Skin of body (tissue), 2 donors: Measurements from ENCODE around the gene DNAH9. TPM values are rescaled to one million over a fixed set of nuclear protein-coding genes. Genes with fewer than 3 reads are reported as not detected.

Source experiments
- DNase-seq: peaks from one replicate; lab custom pipeline; 2025; lab: John Stamatoyannopoulos, UW
- total RNA-seq: library from RNA; depleted of rRNA; stranded (reverse); fragments of >200 nt; gene quantifications from one replicate; pipeline ENCODE4 v1.2.3, GENCODE V29; 2014

The DNAH9 gene
- total RNA-seq, 1 donor from 2014 or later = 2.7 TPM

GRCh38 chr17:11644265-11645212, 46.3 kb downstream of the DNAH9 start:
- DNase-seq = peak; percentile 80

- no peak for DNase-seq
Observed at GRCh38 chr17:11645426-11645825, 47.2 kb downstream of the DNAH9 start.

GRCh38 chr17:11651089-11651488, 52.8 kb downstream of the DNAH9 start:
- no peak for DNase-seq

GRCh38 chr17:11668618-11669017, 70.3 kb downstream of the DNAH9 start:
- DNase-seq = no peak

DNA sequence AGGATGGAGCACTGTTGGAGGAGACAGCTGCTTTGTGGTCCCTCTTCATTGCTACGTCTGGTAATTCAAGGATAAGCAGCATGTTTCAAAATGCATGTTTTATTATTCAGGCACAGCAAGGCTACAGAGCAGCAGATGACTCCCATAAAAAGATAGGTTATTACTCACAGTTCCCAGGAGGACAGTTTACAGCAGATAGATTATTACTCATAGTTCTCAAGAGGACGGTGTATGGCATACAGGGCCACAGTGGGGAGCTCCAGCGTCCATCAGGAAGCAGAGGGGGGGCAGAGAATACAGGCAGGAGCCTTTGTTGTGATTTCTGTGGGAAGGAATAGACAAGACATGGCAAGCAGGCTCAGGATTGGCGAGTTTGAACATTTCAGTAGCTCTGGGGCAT, 72.9 kb downstream of the DNAH9 start:
- DNase-seq = no peak

- DNase-seq = peak; percentile 5
Observed at GRCh38 chr17:11682646-11683045, 84.4 kb downstream of the DNAH9 start.

DNA sequence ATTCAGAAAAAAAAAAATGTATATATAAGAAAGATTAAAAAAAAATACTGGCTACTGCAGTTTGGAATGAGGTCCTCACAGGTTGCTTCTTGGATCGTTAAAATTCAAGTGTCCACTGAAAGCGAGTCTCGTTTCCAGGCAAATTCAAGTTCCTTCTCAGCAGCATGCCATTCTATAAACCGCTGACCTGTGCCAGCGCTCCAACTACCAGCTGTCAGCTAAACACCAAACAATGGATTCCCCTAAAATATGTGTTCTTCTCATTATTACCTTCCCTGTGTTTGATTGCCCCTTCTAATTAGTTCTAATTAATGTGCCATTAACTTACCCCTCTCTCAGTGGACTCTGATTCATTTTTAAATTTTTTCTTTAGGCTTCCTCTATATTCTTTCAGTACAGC, 92.4 kb downstream of the DNAH9 start:
- DNase-seq = no peak

GRCh38 chr17:11692688-11693087, 94.4 kb downstream of the DNAH9 start:
- DNase-seq = no peak

DNA sequence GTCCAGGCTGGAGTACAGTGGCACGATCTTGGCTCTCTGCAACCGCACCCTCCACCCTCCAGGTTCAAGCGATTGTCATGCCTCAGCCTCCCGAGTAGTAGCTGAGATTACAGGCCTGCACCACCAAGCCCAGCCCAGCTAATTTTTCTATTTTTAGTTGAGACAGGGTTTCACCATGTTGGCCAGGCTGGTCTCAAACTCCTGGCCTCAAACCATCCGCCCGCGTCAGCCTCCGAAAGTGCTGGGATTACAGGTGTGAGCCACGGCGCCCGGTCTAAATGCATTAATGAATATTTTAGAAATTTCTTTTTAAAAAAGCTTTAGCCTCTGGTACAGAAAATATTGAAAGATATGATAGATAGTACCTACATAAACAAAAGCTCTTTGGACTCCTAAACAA, 95.0 kb downstream of the DNAH9 start:
- DNase-seq = no peak

DNA sequence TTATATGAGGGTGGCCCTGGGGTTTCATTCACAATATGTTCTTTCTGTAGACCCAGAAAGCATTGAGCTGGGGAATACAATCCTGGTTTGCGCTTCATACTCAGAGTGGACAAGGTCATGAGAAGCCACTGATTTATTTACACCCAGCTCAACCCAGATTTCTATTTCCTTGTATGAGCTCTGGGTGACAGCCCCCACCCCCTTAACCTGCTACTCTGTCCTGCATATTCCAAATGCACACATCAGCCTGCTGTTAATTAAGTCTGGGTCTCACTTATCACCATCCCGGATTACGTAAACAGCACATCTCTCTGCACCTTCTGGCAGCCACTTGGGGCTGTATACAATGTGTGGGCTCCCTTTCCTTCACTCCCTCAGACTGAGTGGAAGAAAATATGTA, 102.4 kb downstream of the DNAH9 start:
- no peak for DNase-seq

GRCh38 chr17:11701911-11702310, 103.6 kb downstream of the DNAH9 start:
- DNase-seq = no peak

GRCh38 chr17:11704041-11704440, 105.8 kb downstream of the DNAH9 start:
- no peak for DNase-seq

GRCh38 chr17:11705111-11705510, 106.8 kb downstream of the DNAH9 start:
- peak; percentile 21 for DNase-seq

- no peak for DNase-seq
Observed at GRCh38 chr17:11707586-11707985, 109.3 kb downstream of the DNAH9 start.

DNA sequence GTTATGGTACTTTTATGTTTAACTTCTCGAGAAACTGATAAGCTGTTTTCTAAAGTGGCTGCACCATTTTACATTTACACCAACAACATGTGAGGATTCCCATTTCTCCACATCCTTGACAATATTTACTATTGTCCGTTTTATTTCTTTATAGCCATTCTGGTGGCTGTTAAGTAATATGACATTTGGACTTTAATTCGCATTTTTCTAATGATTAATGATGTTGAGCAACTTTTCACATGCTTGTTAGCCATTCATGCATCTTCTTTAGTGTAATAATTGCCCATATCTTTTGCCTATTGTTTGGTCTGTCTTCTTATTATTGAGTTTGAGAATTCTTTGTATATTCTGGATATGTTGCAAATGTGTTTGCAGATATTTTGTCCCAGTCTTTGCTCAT, 114.2 kb downstream of the DNAH9 start:
- DNase-seq = no peak

GRCh38 chr17:11719203-11719602, 120.9 kb downstream of the DNAH9 start:
- DNase-seq = no peak

- no peak for DNase-seq
Observed at GRCh38 chr17:11719856-11720255, 121.6 kb downstream of the DNAH9 start.

- DNase-seq = no peak
Observed at GRCh38 chr17:11720816-11721215, 122.5 kb downstream of the DNAH9 start.

- no peak for DNase-seq
Observed at GRCh38 chr17:11730747-11731146, 132.5 kb downstream of the DNAH9 start.

- DNase-seq = no peak
Observed at GRCh38 chr17:11736613-11737312, 138.5 kb downstream of the DNAH9 start.

GRCh38 chr17:11737313-11737679, 139.0 kb downstream of the DNAH9 start:
- DNase-seq = no peak

DNA sequence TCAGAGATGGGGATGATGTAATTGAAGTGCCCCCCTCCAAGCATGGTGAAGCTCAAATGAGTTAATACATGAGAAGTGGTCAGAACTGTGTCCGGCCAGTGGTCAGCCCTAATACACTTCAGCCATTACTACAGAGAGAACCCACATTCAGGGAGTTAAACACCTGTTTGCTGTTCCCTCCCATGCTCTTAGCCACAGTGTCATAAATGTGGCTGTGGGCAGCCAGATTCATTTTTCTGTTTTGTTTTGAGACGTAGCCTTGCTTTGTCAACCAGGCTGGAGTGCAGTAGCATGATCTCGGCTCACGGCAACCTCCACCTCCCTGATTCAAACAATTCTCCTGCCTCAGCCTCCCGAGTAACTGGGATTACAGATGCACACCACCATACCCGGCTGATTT, 139.9 kb downstream of the DNAH9 start:
- no peak for DNase-seq

DNA sequence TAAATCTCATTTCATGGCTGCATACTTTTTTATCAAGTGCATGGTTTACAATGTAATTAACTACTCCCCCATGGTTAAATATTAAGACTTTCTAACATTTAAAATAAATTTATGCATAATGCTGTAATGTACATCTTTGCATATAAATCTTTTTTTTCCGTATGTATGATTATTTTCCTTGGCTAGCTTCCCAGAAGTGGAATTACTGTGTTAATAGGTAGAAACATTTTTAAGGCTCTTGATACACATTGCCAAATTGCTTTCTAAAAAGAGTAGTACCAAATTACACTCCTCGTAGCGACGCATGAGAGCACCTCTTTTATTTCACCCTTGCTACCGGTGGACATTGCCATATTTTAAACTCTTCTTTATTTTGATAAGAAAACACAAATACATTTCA, 141.1 kb downstream of the DNAH9 start:
- DNase-seq = no peak
